ENCODE data around the gene MAPK1. TPM values are rescaled to one million over a fixed set of nuclear protein-coding genes. Genes with fewer than 3 reads are reported as not detected.
"Not testable (repeated sequence)": the region's sequence is repeated elsewhere in the genome, so short reads cannot be mapped to it uniquely, and the experiment has no call there.

The MAPK1 gene
- total RNA-seq, 2 donors from 2014 or later, result 107 to 154 TPM

DNA sequence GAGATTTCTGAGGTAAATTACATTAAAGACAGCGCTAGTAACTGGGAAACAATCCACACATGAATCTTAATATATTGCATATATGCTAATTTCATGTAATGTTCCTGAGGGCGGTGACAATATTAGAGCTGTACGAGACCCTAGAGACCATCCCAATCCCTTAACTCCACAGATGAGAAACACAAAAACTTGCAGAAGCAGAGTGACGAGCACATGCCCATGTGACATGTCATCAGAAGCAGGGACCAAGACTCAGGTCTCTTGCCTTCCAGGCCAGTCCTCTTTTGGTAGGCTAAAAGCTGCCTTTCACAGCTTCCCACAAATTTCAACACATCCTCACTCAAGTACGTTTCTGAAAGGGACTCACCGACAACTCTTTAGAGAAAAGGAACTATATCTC lies 11.8 kb downstream of the MAPK1 start:
- no peak overlapping the region for H3K4me3 Mint-ChIP-seq
- DNase-seq (no peak), ATAC-seq (replicated peaks in 1 of 2) (no peak)
- peaks cover 82% of the 10 kb centered on the region for H3K4me1 Mint-ChIP-seq (ENCODE audit: low read depth)
- no peaks in the 10 kb centered on the region for H3K27me3 Mint-ChIP-seq (ENCODE audit: low read depth)
- peaks cover 0 to 17% of the 10 kb centered on the region in 2 donors for H3K36me3 Mint-ChIP-seq (ENCODE audit: insufficient read depth in 2 of 2)
- H3K27ac Mint-ChIP-seq, result no peak overlapping the region
- H3K9me3 Mint-ChIP-seq, result no peaks in the 10 kb centered on the region

DNA sequence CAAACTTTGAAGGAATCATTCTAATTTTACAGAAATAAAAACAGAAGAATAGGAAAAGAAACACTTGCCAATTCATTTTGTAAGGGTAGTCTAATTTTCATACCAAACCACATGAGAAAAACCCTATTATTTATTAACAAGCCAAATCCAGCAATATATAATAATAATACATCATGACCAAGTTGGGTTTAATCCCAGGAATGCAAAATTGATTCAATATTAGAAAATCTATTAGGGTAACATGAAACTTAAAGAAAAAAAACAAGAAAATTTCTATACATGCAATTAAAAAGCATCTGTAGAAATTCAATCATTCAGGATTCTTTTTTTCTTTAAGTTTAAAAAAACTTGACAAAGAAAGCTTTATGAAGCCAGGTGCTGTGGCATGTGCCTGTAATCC lies 16.8 kb downstream of the MAPK1 start:
- no peak for DNase-seq
- no peaks in the 10 kb centered on the region for H3K27me3 Mint-ChIP-seq (ENCODE audit: low read depth)
- no peaks in the 10 kb centered on the region for H3K9me3 Mint-ChIP-seq
- H3K4me3 Mint-ChIP-seq, result no peak overlapping the region
- H3K27ac Mint-ChIP-seq, result no peak overlapping the region
- peaks cover 4 to 32% of the 10 kb centered on the region in 2 donors for H3K36me3 Mint-ChIP-seq (ENCODE audit: insufficient read depth in 2 of 2)
- ATAC-seq (replicated peaks in 1 of 2), result no peak
- H3K4me1 Mint-ChIP-seq (ENCODE audit: low read depth), result peaks cover 61% of the 10 kb centered on the region

DNA sequence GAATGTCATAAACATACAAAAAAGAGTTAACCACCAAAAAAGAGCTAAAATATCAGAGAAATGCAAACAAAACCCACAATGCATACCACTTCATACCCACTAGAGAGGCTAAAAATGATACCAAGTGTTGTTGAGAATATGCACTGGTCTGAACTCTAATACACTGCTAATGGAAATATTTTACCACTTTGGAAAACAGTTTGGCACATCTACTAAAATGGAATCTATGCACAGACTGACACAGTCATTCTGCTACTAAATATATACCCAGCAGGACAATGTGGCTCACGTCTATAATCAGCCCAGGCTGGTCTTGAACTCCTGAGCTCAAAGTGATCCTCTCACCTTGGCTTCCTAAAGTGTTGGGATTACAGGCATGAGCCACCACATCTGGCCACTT lies 18.0 kb downstream of the MAPK1 start:
- ATAC-seq (replicated peaks in 1 of 2) (no peak), DNase-seq (no peak)
- H3K4me1 Mint-ChIP-seq (ENCODE audit: low read depth), result peaks cover 55% of the 10 kb centered on the region
- no peaks in the 10 kb centered on the region for H3K9me3 Mint-ChIP-seq
- no peaks in the 10 kb centered on the region for H3K27me3 Mint-ChIP-seq (ENCODE audit: low read depth)
- peaks cover 4 to 34% of the 10 kb centered on the region in 2 donors for H3K36me3 Mint-ChIP-seq (ENCODE audit: insufficient read depth in 2 of 2)
- no peak overlapping the region for H3K4me3 Mint-ChIP-seq
- H3K27ac Mint-ChIP-seq, result no peak overlapping the region

DNA sequence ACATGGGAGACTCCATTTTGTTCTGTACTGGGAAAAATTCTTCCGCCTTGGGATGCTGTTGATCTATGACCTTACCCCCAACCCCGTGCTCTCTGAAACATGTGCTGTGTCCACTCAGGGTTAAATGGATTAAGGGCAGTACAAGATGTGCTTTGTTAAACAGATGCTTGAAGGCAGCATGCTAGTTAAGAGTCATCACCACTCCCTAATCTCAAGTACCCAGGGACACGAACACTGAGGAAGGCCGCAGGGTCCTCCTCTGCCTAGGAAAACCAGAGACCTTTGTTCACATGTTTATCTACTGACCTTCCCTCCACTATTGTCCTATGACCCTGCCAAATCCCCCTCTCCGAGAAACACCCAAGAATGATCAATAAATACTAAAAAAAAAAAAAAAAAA lies 19.4 kb downstream of the MAPK1 start:
- H3K9me3 Mint-ChIP-seq; H3K27ac Mint-ChIP-seq; DNase-seq; H3K27me3 Mint-ChIP-seq (ENCODE audit: low read depth); H3K4me3 Mint-ChIP-seq; ATAC-seq (replicated peaks in 1 of 2): not testable (repeated sequence)
- Mint-ChIP-seq H3K4me1 (ENCODE audit: low read depth) (peaks cover 54% of the 10 kb centered on the region), H3K36me3 (ENCODE audit: insufficient read depth in 2 of 2) (peaks cover 4 to 29% of the 10 kb centered on the region in 2 donors)

DNA sequence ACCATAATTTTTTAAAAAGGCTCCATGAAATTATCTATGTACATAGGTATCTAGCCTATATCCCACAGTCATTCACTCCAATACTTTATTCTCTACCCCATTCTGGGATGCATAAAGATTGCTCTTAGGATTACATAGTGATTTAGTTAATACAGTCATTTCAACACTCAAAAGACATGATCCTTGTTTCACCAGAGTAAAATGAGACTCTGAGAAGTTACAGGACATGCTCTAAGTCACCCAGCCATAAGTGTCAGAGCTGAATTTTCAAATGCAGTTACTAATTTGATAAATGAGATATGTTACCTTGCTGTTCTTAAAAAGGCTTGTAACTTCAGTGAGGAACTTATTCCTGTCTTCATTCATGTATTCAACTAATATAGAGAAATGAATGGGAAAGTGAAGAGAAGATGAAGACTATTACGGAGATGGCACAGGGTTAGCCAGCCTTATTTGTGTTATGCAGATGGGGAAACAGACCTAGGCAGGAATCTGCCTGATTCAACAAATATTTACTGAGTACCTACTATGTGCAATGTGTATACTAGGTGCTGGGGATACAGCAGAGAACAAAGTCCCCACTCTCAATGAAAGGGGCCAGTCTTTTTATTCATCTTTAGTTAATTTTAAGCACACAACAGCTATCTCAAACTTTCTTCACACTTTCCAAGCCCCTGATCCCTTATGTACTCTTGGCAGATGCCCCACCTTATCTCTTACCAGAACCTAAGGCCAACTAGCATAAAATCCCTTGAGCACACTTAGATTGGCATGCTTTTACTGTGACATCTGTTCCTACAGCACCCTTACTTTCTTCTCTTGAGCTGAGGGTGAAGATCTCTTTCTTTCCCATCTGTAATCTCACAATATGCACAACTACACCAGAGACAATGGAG lies 21.6 kb downstream of the MAPK1 start:
- peaks cover 44% of the 10 kb centered on the region for H3K4me1 Mint-ChIP-seq (ENCODE audit: low read depth)
- H3K36me3 Mint-ChIP-seq (ENCODE audit: insufficient read depth in 2 of 2), result peaks cover 4 to 21% of the 10 kb centered on the region in 2 donors
- ATAC-seq (replicated peaks in 1 of 2) (no peak), DNase-seq (no peak)
- H3K27ac Mint-ChIP-seq, result no peak overlapping the region
- no peaks in the 10 kb centered on the region for H3K27me3 Mint-ChIP-seq (ENCODE audit: low read depth)
- no peaks in the 10 kb centered on the region for H3K9me3 Mint-ChIP-seq
- no peak overlapping the region for H3K4me3 Mint-ChIP-seq

DNA sequence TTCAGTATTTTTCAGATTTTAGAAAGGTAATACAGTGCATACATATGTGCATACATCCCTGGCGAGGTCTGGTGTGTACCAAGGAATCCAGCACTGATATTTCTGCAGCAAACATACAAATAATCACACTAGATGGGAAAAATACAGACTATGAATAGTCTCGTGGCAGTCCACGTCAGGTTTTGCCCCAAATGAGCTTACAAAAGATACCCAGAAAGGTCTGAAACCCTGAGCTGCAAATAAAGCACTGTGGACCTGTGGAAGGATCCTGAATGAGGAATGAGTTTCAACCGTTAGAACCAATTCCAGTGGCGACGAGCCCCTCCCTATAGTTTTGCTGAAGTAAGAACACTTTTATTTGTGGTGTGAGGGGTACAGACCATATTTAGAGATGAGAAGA lies 24.5 kb downstream of the MAPK1 start:
- ATAC-seq (replicated peaks in 1 of 2), result no peak
- Mint-ChIP-seq H3K27me3 (ENCODE audit: low read depth) (no peaks in the 10 kb centered on the region), H3K4me3 (no peak overlapping the region), H3K36me3 (ENCODE audit: insufficient read depth in 2 of 2) (peaks cover under 1 to 6% of the 10 kb centered on the region in 2 donors), H3K4me1 (ENCODE audit: low read depth) (peaks cover 49% of the 10 kb centered on the region), H3K9me3 (no peaks in the 10 kb centered on the region), H3K27ac (no peak overlapping the region)
- DNase-seq, result no peak

DNA sequence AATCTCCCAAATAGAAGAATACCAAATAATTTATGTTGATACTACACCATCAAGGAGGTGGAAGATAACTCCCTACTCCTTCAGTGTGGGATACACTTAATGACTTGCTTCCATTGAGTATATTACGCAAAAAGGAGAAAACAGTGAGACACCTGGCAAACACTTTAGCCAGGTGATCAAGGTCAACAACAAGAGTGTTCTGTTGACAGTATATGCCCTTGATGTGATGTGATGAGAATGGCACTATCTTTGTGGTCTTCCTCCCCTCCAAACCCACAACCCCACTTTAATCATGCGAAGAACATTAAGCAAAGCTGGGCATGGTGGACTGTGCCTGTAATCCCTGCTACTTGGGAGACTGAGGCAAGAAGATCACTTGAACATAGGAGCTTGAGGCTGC lies 26.0 kb downstream of the MAPK1 start:
- H3K4me1 Mint-ChIP-seq (ENCODE audit: low read depth), result peaks cover 52% of the 10 kb centered on the region
- H3K27me3 Mint-ChIP-seq (ENCODE audit: low read depth), result no peaks in the 10 kb centered on the region
- peaks cover 0 to 3% of the 10 kb centered on the region in 2 donors for H3K36me3 Mint-ChIP-seq (ENCODE audit: insufficient read depth in 2 of 2)
- DNase-seq (no peak), ATAC-seq (replicated peaks in 1 of 2) (no peak)
- H3K4me3 Mint-ChIP-seq, result no peak overlapping the region
- H3K9me3 Mint-ChIP-seq, result no peaks in the 10 kb centered on the region
- H3K27ac Mint-ChIP-seq, result no peak overlapping the region

DNA sequence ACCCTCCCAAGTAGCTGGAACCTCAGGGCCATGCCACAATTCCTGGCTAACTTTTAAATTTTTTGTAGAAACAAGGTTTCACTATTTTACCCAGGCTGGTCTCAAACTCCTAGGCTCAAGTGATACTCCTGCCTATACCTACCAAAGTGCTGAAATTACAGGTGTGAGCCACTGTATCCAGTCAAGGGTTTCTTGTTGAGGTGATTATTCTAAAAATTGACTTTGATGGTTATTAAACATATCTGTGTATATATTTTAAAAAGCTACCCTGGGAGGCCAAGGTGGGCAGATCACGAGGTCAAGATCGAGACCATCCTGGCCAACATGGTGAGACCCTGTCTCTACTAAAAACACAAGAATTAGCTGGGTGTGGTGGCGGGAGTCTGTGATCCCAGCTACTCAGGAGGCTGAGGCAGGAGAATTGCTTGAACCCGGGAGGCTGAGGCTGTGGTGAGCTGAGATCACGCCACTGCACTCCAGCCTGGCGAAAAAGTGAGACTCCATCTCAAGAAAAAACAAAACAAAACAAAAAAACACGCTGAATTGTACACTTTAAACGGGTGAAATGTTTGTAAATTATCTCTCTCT lies 27.1 kb downstream of the MAPK1 start:
- DNase-seq (no peak), ATAC-seq (replicated peaks in 1 of 2) (no peak)
- H3K27me3 Mint-ChIP-seq (ENCODE audit: low read depth), result no peaks in the 10 kb centered on the region
- peaks cover 0 to 3% of the 10 kb centered on the region in 2 donors for H3K36me3 Mint-ChIP-seq (ENCODE audit: insufficient read depth in 2 of 2)
- H3K4me1 Mint-ChIP-seq (ENCODE audit: low read depth), result peaks cover 48% of the 10 kb centered on the region
- H3K27ac Mint-ChIP-seq, result no peak overlapping the region
- H3K4me3 Mint-ChIP-seq, result no peak overlapping the region
- H3K9me3 Mint-ChIP-seq, result no peaks in the 10 kb centered on the region

DNA sequence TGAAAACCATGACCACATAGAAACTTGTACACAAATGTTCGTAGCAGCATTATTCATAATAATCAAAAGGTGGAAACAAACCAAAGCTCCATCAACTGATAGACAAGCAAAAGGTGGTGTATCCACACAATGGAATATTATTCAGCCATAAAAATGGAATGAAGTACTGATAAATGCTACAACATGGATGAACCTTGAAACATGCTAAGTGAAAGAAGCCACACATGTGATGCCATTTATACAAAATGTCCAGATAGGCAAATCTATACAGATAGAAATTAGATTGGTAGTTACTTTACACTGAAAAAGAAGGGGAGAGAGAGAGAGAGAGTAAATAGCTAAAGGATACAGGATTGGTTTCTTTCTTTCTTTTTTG lies 27.7 kb downstream of the MAPK1 start:
- no peaks in the 10 kb centered on the region for H3K9me3 Mint-ChIP-seq
- H3K4me1 Mint-ChIP-seq (ENCODE audit: low read depth), result peaks cover 53% of the 10 kb centered on the region
- ATAC-seq (replicated peaks in 1 of 2) (no peak), DNase-seq (no peak)
- no peaks in the 10 kb centered on the region for H3K27me3 Mint-ChIP-seq (ENCODE audit: low read depth)
- no peak overlapping the region for H3K4me3 Mint-ChIP-seq
- H3K27ac Mint-ChIP-seq, result no peak overlapping the region
- peaks cover 0 to 3% of the 10 kb centered on the region in 2 donors for H3K36me3 Mint-ChIP-seq (ENCODE audit: insufficient read depth in 2 of 2)

DNA sequence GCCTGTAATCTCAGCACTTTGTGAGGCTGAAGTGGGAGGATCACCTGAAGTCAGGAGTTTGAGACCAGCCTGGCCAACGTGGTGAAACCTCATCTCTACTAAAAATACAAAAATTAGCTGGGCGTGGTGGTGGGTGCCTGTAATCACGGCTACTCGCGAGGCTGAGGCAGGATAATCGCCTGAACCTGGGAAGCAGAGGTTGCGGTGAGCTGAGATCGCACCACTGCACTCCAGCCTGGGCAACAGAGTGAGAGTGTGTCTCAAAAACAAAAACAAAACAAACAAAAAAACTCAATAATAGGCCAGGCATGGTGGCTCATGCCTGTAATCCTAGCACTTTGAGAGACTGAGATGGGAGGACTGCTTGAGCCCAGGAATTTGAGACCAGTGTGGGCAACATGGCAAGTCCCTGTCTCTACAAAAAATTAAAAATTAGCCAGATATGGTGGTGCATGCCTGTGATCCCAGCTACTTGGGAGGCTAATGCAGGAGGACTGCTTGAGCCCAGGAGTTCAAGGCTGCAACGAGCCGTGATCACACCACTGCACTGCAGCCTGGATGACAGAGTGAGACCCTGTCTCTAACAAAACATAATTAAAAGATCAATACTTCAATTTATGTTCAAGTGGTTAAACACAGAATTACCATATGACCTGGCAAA lies 28.2 kb downstream of the MAPK1 start:
- not testable (repeated sequence) for DNase-seq; H3K27me3 Mint-ChIP-seq (ENCODE audit: low read depth); ATAC-seq (replicated peaks in 1 of 2); H3K36me3 Mint-ChIP-seq (ENCODE audit: insufficient read depth in 2 of 2); H3K4me3 Mint-ChIP-seq; H3K9me3 Mint-ChIP-seq
- Mint-ChIP-seq H3K4me1 (ENCODE audit: low read depth) (peaks cover 53% of the 10 kb centered on the region), H3K27ac (peak overlapping the region; percentile 74)

DNA sequence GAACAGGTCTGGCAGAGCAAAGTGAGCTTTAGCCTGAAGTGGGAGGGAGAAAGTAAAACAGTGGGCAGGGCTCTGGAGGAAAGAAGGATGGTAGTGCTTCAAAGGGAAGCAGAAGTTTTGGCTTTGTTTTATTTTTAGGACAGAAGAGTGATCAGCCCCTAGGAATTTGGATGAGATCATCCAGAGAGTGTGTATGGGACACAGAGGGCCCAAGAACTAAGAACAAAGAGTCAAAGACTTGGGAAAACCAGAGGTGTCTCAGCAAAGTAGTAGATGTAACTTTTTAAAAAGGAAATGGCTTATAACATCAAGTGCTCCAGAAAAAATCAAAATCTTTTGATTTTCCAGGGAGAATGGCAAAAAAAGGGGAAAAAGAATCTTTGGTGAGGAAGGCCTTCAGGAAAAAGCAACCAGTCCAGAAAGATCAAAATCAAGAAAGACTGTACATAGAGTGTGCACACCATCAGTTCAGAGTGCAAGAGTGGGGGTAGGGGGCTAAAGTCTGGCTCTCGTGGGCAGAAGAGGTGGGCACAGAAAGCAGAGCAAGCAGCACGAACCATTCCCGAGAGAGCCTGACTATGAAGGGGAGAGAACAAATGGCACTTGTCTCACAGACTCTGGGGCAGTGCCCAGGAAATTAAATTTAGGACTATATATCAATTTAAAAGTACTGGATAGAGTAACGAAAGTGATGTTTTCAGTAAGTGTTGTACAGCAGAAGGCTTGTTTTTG lies 30.0 kb downstream of the MAPK1 start:
- Mint-ChIP-seq H3K4me1 (ENCODE audit: low read depth) (peaks cover 55% of the 10 kb centered on the region), H3K4me3 (no peak overlapping the region), H3K27me3 (ENCODE audit: low read depth) (no peaks in the 10 kb centered on the region), H3K27ac (no peak overlapping the region), H3K9me3 (no peaks in the 10 kb centered on the region), H3K36me3 (ENCODE audit: insufficient read depth in 2 of 2) (no peaks in the 10 kb centered on the region)
- DNase-seq (no peak), ATAC-seq (replicated peaks in 1 of 2) (no peak)

DNA sequence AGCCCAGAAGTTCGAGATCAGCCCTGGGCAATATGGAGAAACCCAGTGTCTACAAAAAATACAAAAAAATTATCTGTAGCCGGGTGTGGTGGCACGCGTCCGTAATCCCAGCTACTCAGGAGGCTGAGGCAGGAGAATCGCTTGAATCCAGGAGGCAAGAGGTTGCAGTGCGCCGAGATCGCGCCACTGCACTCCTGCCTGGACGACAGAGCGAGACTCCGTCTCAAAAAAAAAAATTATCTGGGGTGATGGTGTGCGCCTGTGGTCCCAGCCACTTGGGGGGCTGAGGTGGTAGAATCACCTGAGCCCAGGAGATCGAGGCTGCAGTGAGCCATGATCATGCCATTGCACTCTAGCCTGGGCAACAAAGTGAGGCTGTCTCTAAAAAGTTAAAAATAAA lies 31.0 kb downstream of the MAPK1 start:
- peaks cover 63% of the 10 kb centered on the region for H3K4me1 Mint-ChIP-seq (ENCODE audit: low read depth)
- not testable (repeated sequence) for H3K27me3 Mint-ChIP-seq (ENCODE audit: low read depth); ATAC-seq (replicated peaks in 1 of 2); H3K27ac Mint-ChIP-seq; DNase-seq; H3K36me3 Mint-ChIP-seq (ENCODE audit: insufficient read depth in 2 of 2); H3K4me3 Mint-ChIP-seq; H3K9me3 Mint-ChIP-seq

DNA sequence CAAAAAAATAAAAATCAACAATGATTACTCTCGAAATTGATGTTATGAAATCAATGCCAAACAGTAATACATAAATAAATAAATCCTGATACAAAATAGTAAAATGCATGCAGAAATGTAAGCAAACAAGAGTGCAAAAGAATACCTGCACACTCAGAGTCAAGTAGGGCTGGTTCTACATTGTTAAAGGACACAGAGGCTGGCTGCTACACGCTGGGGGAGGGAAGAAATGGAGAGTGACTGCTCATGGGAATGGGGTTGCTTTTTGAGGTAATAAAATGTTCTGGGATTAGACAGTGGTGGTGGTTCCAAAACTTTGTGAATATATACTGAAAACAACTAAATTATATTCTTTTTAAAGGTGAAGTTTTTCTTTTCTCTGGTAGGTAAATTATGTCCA lies 32.1 kb downstream of the MAPK1 start:
- H3K27me3 Mint-ChIP-seq (ENCODE audit: low read depth), result no peaks in the 10 kb centered on the region
- no peak overlapping the region for H3K4me3 Mint-ChIP-seq
- H3K36me3 Mint-ChIP-seq (ENCODE audit: insufficient read depth in 2 of 2), result no peaks in the 10 kb centered on the region
- no peaks in the 10 kb centered on the region for H3K9me3 Mint-ChIP-seq
- ATAC-seq (replicated peaks in 1 of 2) (no peak), DNase-seq (no peak)
- H3K4me1 Mint-ChIP-seq (ENCODE audit: low read depth), result peaks cover 71% of the 10 kb centered on the region
- H3K27ac Mint-ChIP-seq, result peak overlapping the region; percentile 54
